NB4 (cell line): ENCODE measurements around the gene FAM193A.
"Not testable (repeated sequence)": the region's sequence is repeated elsewhere in the genome, so short reads cannot be mapped to it uniquely, and the experiment has no call there.

Experiments used
- DNase-seq: peaks from one replicate; pipeline ENCODE4 v3.0.0; 2010; ENCODE audit warnings: low read depth
- H3K4me3 ChIP-seq: one replicate; pipeline ENCODE4 v1.5.1; 2011; ENCODE audit warnings: mild to moderate bottlenecking, low read depth, low read length, moderate library complexity
- CTCF ChIP-seq: IDR thresholded peaks from one replicate; pipeline ENCODE4 v1.5.1; 2012; ENCODE audit warnings: low read depth, low read length
- MAX ChIP-seq: IDR thresholded peaks from 2 replicates; pipeline ENCODE4 v1.6.1; 2011; ENCODE audit warnings: low read depth, low read length
- MYC ChIP-seq: IDR thresholded peaks from 2 replicates; pipeline ENCODE4 v1.6.1; 2011; ENCODE audit warnings: low read depth, low read length
- POLR2A ChIP-seq: IDR thresholded peaks from 2 replicates; pipeline ENCODE4 v1.6.1; 2011; ENCODE audit warnings: mild to moderate bottlenecking; ENCODE audit not compliant: insufficient read length; ENCODE audit errors: extremely low read depth

The FAM193A gene

GRCh38 chr4:2526559-2526958 is 9.9 kb upstream of the FAM193A start:
- no peak overlapping the region for H3K4me3 ChIP-seq
- TF ChIP-seq POLR2A (no peak), MYC (no peak), CTCF (no peak), MAX (no peak)

GRCh38 chr4:2534904-2535375 is 1.5 kb upstream of the FAM193A start:
- no peak for TF ChIP-seq POLR2A
- no peak for TF ChIP-seq MYC
- no peak for TF ChIP-seq CTCF
- peak overlapping the region; percentile 89 for H3K4me3 ChIP-seq
- DNase-seq, result no peak

More at GRCh38 chr4:2526559-2526958, 9.9 kb upstream of the FAM193A start:
- no peak for DNase-seq

- TF ChIP-seq POLR2A (peak; percentile 63), MAX (peak; percentile 79), MYC (peak; percentile 74), CTCF (peak; percentile 62)
- peak overlapping the region; percentile 89 for H3K4me3 ChIP-seq
- peak; percentile 96 for DNase-seq
Measured at GRCh38 chr4:2535376-2536192, 863 bp upstream of the FAM193A start.

- peak; percentile 70 for DNase-seq
- TF ChIP-seq MYC, result no peak; the same call in 1 of the 2 replicates
- no peak; the same call in 1 of the 2 replicates for TF ChIP-seq MAX
- no peak for TF ChIP-seq CTCF
- no peak for TF ChIP-seq POLR2A
- H3K4me3 ChIP-seq, result peak overlapping the region; percentile 92
Measured at GRCh38 chr4:2537011-2537830, 774 bp downstream of the FAM193A start.

GRCh38 chr4:2543580-2544191 is 7.2 kb downstream of the FAM193A start:
- H3K4me3 ChIP-seq, DNase-seq: not testable (repeated sequence)
